Activated T-helper 9 cell treated with anti-CD3 and anti-CD28 coated beads, Interleukin-2, amount 50 U/mL, for 16 hours (primary cell): ENCODE measurements around the gene WIZ.
A peak's percentile ranks its signal among the peaks of the same experiment; 100 is the strongest.

Experiments
- DNase-seq: peaks from one replicate; pipeline ENCODE4 v3.0.0-alpha.2; 2020; ENCODE audit warnings: low read depth

WIZ gene

DNA sequence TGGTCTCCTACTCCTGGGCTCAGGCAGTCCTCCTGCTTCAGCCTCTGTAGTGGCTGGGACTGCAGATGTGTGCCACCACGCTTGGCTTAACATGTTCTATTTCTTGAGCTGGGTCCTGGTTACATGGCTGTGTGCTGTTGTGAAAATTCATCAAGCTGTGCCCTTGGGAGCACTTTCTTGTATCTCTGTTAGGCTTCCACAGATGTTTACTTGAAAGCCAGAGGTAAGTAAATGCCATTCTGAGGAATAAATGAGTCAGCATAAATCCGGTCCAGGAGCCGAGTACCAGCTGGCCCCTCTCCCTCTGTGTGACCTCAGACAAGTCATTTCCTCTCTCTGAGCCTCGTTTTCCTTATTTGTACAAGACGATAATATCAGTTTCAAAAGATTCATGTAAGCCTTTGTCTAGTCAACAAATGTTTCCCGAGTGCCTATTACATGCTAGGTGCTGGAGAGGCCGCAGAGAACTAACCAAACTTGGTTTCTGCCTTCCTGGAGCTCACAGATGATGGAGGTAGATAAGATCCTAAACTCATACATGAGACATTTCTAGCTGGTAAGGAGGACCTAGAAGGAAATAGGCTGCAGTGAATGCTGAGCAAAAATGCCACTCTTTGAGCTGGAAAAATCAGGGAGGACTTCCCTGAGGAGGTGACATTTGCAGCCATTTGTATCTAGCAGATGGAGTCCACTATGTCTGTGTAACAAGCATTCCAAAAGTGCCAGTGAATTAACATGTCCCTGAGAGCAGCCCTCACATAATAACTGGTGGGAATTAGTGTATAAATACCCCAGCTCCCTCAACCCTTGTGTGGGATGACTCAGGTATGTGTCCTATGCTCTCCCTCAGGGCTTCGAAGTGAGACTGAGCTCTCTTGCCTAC, 17.3 kb upstream of the WIZ start:
- peak; percentile 39 for DNase-seq

DNA sequence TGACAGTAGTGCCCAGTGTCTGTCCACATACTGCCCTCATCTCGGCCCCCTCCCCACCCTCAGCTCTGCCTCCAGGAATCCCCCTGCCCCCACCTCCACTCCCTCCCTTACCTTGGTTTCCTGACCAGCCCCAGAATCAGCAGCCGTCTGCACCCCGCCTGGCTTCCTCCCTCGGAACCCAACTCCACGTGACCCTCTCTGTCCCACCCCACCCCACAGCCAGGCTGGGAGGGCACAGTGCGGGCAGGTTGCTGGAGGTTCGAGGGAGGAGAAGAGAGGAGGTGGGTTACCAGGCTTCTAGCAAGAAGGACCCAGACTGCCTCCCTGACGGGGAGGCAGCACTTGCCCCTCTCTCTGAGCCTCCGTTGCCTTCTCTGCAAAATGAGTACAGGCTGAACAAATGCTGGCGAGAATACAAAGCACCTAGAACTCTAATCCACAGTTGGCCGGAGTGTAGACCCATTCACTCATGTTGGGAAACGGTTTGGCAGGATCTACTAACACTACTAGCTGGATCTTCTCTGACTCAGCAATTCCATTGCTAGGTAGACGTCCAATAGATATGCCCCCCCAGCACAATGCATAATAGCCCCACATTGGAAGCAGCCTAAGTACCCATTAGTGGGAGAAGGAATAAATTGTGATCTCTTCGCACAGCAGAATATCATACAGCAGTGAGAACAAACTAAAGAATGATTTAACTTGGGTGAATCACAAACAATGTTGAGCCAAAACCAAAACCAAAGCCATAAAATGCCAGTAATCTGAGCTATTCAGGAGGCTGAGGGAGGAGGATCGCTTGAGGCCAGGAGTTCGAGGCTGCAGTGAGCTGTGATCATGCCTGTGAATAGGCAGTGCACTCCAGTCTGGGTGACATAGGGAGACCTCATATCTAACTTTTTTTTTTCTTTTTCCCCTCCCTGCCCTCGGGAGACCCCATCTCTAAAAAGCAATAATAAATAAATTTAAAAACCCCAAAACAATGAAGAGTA, 14.9 kb upstream of the WIZ start, which contains the start of gene RASAL3:
RASAL3 (minus strand) TSS at position 151 of the 992 bp plus-strand sequence. CDS start 186 bp downstream, outside the sequence.
- peak; percentile 52 for DNase-seq

DNA sequence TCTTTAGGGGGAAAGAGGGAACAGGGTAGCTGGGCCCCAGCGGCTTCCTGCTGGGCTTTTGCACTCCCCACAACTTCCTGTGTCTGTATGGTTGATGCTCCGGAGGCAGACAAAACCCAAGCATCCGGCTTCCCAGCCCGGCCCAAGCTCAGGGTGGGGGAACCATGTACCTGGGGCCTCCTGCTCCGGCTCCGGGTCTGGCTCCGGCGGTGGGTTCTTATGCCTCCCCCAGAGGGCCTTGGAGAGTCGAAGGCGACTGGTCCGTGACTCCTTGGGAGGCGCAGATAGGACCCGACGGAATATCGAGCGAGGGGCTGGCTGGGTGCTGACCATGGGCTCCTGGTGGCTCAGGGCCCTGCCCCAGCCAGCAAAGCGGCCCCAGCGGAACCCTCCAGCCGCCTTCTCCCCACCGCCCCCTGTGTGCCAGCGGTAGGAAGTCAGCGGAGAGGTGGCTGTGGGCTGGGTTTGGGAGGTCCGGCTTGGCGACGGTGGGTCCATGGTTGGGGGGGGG, 14.2 kb upstream of the WIZ start:
- DNase-seq, result peak; percentile 64

DNA sequence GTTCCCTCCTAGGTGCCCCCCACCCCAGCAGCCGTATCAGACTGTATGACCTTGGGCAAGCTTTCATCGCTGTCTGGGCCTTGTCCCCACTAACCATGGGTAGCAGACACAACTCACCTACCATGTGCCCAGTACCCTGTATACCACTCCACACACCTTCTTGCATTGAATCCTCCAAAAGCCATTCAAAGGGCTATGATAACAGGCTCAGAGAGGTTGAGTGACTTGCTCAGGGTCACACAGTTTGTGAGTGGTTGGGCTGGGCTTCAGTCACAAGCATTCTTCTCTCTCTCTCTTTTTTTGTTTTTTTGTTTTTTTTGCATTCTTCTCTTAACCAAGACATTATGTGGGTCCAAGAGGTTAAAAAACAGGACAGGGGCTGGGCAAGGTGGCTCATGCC, 11.9 kb upstream of the WIZ start:
- no peak for DNase-seq

DNA sequence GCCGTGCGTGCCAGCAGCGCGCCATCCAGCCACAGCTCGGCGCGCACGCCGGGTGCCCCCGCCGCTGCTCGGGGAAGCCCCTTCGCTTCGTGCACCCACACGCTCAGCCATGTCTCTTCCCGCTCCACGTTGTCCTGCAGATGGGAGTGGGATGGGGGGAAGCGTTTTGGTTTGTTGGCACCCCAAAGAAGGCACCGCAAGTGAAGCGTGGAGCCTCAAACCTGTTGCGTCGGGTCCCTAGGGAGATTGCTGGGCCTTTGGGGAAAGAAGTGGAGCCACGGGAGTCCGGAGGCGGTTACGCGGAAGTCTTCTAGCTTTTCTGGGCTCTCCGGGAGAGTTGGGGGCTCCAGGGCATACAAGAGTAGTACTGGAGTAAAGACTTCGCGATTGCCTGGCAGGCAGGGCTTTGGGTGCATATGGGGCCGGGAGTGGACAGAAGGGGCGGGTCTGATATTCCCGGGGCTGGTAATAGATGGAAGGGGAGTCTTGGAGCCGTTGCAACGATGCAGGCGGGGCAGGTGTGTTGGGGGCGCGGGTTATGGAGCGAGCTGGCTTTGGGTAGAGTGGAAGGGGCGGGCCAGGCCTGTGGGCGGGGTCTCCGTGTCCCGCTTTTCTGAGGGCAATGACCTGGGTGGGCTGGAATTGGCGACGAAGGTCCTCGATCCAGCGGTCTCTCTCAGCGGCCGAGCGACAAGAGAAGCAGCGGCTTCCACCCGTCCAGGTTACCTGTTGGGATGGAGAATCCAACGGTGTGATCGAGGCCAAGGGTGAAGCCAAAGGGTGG, 8.1 kb upstream of the WIZ start:
- no peak for DNase-seq

DNA sequence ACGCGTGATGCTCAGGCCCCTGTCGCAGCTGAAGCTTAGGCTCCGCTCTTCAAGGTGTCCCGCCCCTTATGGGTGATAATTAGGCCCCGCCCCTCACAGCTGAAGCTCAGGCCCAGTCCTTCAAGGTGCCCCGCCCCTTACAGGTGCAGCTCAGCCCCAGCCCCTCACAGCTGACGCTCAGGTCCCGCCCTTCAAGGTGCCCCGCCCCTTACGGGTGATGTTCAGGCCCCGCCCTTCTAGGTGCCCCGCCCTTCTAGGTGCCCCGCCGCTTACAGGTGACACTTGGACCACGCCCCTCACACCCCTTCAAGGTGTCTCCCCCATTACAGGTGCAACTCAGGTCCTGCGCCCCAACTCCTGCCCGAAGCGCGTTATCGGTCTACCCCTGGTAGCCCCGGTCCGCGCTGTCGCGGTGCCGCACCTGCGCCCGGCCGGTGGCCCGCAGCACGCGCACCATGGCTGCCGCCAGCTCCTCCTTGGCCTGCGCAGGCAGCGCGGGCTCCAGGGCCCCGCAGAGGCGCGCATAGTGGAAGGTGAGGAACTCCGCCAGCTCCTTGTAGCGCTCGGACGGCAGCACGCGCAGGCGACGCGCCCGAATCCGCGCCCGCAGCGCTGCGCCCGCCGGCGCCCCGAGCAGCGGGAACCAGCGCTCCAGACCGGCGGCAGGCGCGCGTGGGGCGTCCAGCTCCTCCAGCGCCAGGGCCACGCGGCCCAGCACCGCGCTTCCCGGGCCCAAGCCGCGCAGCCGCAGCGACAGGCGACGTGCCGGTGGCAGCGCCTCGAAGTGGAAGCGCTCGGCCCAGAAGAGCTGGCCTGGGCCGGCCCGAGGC, 7.3 kb upstream of the WIZ start:
- no peak for DNase-seq

DNA sequence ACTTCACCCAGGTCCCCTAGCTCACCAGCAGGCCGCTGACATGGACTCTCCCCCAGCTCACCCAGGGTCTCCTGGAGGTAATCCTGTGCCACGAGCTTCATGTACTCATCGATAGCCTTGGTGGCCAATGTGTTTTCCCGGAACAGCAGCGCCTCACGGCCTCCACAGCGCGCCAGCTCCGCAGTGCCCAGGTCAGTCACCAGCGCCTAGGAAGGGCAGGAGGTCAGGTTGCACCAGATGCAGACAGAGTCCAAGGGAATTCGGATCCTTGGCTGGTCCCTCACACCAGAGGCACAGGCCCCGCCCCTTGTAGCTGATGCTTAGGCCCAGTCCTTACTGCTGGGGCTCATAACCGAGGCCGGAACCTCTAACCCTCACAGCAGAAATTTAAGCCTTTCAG, 6.7 kb upstream of the WIZ start:
- DNase-seq, result no peak

DNA sequence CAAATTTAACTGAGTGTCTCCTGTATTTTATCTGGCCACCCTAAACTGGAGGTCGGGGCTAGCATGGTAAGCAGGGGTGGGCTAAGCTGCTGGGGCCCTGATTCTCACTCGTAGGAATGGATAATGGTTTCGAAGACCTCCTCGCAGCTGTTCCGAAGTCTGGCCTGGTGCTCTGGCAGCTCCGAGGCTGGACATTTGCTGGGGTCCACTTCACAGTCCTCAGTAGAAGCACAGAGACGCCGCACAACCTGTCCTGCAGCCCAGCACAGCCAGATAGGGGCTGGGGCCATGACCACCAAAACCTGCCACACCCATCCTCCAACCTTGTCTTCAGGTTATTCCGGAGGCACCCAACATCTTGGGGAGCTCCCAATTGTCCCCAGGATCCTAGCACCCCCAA, 6.2 kb upstream of the WIZ start:
- DNase-seq, result no peak

DNA sequence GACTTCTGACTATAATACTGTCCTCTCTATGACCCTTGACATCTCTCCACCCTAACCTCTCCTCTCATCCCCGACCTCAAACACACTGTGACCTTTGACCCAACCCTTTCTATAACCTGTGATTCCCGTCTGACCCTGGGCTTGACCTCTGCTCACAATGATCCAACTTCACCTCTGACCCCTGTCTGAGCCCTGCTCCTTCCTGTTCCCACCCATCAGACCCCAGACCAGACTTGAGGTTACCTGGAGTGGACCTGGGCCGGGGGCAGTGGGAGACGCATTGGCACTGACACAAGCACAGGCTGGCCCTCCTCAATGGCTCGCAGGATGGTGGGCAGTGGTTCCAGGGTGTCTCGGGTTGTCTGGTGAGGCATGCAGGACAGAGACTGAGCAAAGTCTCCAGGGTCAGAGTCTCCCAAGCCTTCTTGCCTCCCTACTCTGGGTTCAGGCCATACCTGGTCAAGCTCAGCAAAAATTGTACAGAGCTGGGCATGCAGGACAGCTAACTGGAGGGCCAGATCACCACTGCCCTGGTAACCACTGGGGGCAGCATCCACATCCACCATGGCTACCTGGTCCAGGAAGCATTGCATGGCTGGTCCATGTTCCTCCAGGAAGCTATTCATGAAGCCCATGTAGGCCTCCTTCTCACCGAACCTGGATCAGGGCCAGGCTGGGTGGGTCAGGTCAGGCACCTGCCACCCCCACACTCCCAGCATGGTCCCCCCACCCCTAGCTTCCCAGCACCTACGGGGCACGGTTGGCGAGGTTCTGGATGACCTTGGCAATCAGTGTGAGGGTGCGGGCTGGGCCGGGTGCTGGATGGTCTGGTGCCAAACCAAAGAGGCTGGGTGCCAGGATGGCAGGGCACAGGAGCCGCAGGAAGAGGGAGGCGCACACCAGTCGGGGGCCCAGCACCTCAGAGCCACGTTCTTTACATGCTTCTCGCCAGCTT, 4.4 kb upstream of the WIZ start:
- DNase-seq, result no peak

DNA sequence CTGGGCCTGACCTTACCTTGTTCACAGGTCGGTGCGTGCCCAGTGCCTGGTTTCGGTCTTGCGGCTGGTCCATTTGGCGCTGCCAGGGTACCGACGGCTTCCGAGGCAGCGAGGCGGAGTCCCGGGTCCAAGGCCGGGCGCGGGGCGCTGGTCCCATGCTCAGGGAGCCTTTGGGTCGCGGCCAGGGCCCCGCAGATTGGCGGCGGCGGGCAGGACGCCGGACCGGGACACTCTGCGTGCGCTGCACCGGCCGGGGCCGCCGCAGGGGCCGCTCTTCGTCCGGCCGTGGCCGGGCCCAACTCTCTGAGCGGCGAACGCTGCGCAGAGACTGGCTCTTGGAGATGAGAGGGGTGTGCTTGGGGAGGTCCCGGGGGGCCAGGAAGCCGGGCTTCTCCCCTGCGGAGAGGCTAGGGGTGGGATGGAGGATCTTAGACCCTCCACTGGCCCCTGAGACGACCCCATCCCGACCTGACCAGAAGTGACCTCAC, 3.4 kb upstream of the WIZ start:
- DNase-seq, result no peak

DNA sequence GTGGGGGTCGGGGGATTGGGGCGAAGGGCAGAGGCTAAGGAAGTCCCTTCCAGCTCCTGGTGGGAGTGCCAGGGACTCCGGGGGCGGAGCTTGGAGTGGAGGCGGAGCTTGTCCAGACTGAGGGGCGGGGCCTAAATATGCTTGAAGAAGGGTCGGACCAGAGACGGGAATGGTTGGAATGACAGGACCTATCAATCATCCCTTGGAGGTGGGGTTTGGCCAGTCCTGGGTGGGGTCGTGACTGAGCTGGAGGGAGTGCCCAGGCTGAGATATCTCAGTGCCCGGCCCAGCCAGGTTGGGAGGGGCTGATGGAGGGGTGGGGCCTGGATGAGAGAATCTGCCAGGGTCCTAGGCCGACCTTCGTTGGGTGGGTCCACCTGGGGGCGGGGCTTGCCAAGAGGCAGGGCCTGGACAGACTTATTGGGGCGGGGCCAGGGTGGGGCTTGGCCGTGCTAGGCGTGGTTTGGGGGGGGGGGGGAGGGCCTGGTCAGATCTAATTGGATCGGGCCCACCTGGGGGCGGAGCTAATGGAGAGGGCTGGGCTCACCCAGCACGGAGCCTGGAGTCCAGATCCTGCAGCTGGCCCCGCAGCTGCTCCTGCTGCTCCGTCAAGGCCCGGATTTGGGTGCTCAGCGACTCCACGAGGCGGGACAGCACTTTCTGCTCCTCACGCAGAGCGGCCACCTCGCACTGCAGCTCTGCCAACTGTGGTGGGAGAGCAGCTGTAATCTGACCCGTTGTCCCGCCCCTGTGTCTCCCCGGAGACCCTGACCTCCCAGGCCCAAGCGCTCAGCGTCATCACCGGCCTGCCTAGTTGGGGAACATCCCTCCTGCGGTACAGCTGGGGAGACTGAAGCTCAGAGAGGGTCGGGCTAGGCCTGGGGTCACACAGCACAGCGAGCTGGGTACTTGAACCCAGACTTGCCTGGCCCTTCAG, 2.6 kb upstream of the WIZ start:
- DNase-seq, result no peak

DNA sequence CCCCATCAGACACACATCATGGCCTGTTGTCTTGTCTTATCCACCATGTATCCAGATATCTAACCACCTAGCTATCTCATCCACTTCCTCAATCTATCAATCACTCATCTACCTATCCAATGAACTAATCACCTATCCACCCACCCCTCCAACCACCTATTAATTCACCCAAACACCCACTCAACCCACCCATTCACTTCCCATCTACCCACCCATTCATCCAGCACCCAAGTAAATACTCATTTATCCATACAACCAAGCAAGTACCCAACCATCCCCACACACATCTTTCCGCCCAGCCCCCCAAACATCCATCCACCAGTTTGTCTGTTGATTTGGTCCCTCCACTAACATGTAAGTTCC, 753 bp upstream of the WIZ start:
- no peak for DNase-seq

DNA sequence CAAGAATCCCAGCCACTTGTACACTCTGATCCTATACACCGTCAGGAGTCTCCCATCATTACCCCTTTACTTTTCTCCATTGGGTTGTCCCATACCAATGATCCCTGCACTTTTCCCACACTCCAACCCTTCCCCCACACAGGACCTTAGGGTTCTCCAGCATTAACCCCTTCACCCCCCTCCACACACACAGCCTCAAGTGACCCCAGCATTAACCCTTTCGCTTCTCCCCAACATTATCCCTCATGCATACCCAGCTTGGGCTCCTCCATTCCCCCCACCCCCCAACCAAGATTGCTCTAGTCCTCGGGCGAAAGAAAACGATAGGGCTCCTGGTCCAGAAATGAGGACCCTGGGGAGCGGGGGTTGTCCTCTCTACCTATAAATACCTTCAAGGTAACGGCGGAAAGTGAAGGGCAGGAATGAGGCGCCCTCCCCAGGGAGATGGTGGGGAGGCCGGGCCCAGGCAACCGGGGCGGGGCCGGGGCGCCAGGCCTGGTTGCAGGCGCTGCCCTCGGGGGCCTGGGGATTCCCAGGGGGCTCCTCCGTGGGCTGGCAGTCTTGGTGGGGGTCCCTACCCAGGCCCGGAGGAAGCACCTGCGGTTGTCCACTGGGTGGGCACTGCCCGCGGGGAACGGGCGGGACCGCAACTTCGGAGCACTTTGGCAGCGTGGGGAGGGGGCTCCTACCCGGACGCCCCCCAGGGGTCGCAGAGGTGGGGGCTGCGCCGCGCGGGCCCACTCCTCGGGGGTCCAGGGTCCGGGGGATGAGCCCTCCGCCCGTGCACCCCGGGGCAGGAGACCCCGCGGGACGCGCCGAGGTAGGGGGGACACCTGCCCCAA, 757 bp downstream of the WIZ start:
- no peak for DNase-seq

DNA sequence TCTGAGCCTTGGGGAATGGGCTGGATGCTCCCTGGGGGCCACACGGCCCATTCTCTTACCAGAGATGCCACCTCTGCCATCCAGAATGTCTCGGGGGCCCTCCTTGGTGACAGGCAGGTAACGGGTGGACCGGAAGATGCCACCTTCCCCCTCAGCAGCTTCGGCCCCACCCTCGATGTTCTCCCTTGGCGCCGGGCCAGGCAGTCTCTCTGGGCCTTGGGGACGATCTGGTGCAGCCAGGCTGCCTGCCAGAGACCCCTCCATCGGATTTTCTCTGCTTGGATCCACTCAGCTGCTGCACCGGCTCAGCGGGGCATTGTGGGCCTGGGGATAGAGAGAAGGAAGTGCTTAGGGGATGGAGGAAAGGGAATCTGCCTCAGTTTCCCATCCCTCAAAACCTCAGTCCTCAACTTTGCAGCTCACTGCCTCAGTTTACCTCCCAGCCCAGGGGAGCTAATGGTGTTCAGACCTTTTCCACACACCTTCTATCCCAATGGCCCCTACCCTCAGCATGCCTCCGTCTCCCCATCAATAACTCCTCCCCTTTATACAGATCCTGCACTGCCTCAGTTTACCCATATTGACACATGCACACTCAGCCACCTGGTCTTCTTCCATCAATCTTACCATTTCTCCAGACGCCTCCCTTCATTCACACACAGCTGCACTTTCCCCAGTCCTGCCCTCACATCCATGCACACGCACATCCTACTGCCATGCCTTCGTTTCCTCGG, 1.5 kb downstream of the WIZ start:
- DNase-seq, result no peak

DNA sequence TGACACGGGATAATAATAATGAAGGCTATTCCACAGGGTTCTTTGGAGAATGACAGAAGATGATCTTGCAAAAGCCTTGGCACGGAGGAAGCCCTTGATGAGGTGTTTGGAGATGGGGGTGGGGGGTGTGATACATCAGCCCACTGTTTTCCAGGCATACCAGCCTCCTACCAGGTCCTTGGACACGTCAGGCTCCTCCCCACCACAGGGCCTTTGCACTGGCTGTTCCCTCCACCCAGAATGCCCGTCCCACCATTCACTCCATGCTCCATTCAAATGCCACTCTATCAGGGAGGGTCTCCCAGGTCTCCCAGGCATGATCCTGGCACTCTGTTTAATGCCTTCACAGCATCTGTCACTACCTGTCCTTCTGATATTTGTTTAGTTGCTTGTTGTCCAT, 2.7 kb downstream of the WIZ start:
- no peak for DNase-seq

DNA sequence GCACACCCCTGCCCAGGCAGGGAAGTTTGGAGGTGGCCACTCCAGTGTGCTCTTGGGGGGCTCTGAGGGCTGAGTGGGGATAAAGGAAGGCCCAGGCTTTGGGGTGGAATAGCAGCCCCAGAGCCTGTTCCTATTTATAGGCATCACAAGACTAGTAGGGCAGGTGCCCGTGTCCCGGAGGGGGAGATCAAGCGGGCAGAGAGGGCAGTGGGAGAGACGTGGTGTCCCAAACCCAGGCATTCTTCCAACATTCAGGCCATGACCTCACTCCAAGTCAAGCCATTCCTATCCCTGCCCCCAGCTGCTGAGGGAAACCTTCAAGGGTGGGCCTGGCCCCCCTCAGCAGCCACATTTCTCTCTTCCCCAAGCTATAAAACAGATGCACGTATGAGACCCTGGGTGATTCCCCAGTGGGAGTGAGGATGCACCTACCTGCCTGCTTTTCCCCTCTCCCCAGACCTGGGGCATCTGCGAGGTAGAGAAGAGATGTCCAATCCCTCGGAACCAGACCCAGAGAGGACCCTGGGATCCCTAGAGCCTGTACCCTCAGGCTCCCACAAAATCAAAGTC, 3.9 kb downstream of the WIZ start:
- no peak for DNase-seq

DNA sequence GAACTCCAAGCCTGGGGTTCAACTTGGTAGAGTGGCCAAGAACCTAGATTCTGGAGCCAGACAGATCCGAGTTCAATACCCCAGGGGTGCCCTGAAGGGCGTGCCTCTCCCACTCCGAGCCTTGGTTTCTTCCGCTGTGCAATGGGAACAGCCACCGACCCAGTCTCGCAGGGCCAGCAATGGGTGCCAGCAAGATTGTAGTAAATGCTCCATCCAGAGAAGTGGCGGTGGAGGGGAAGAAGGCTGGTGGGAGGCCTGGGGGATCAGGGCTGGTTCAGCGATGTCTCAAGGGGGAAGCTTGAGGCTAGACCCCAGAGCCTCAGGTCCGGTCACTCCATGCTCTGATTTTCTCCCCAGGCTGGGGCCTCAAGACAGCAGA, 4.5 kb downstream of the WIZ start:
- DNase-seq, result no peak
